ENCODE data around the gene MED1. TPM values are rescaled to one million over a fixed set of nuclear protein-coding genes. Genes with fewer than 3 reads are reported as not detected.

The MED1 gene
- polyA plus RNA-seq, 1 of the 3 experiments (the other 2 are of a cell fraction): 12.3 TPM

GRCh38 chr17:39461113-39461925 is 10.3 kb upstream of the MED1 start, which contains the start of gene CDK12:
CDK12 (plus strand) TSS chr17:39461486; CDS start chr17:39462072, 586 bp downstream.
- WGBS (ENCODE audit: low lambda C conversion rate): 5% methylated on average over 38 of the region's 51 CpGs
- H3K9me2 ChIP-seq: no peaks in the 10 kb centered on the region
- peaks cover 3% of the 10 kb centered on the region for H3F3A ChIP-seq (replicated peaks; ENCODE audit: insufficient read depth)
- peaks cover 4 to 6% of the 10 kb centered on the region in 2 experiments; a peak in 2 of 4 replicates for H3K4me1 ChIP-seq (ENCODE audit: control insufficient read depth in 1 of 2, insufficient read depth in 2 of 2, low read depth in 1 of 2, low read length in 1 of 2)
- no peaks in the 10 kb centered on the region for H3K9me3 ChIP-seq
- H3K27ac ChIP-seq (ENCODE audit: low read depth in 2 of 2, low read length in 1 of 2): peak within 1 kb of the TSS; percentile 91 to 96
- POLR2A ChIA-PET: interaction anchor here (0.6 to 4.3 kb wide), 2 partner anchors 9 to 250 kb away, joined by 4 to 41 read pairs; partner anchors contain the start of gene MED1
- H4K20me1 ChIP-seq (ENCODE audit: insufficient read depth): peaks cover 41% of the 10 kb centered on the region
- H3K9ac ChIP-seq: peak within 1 kb of the TSS; percentile 96
- no peaks in the 10 kb centered on the region for H3K27me3 ChIP-seq (ENCODE audit: insufficient read depth)
- DNase-seq: peak; percentile 94
- peak within 1 kb of the TSS; percentile 93 for H3K4me2 ChIP-seq
- H3K4me3 ChIP-seq (ENCODE audit: low read depth in 2 of 2, low read length in 1 of 2): peak within 1 kb of the TSS; percentile 74 to 77
- CTCF ChIA-PET: interaction anchor here (0.9 to 2.6 kb wide), 8 partner anchors 10 to 255 kb away, joined by 3 to 6 read pairs (median 4); partner anchors contain the start of gene MED1
- peak within 1 kb of the TSS; percentile 96 for H2AFZ ChIP-seq (ENCODE audit: low read depth)
- H3K79me2 ChIP-seq (ENCODE audit: insufficient read depth): peaks cover 44% of the 10 kb centered on the region
- peaks cover 0 to 3% of the 10 kb centered on the region in 2 experiments for H3K36me3 ChIP-seq (replicated peaks in 1 of 2; ENCODE audit: control insufficient read depth in 1 of 2, insufficient read depth in 2 of 2, low read length in 1 of 2)
- TF ChIP-seq FOXM1 (IDR thresholded peaks at IDR 0.05; ENCODE audit: low read depth) (no peak), ZBTB33 (IDR thresholded peaks at IDR 0.05; ENCODE audit: borderline replicate concordance, low read depth) (peak; percentile 100), NRF1 (IDR thresholded peaks at IDR 0.05; ENCODE audit: low read depth, low read length) (no peak), FOSL2 (IDR thresholded peaks at IDR 0.05; ENCODE audit: borderline replicate concordance, low read depth) (no peak), JUND (IDR thresholded peaks at IDR 0.05) (no peak), MXI1 (IDR thresholded peaks at IDR 0.05; ENCODE audit: low read depth, low read length) (peak; percentile 65; the same call in 1 of the 2 replicates), TEAD4 (IDR thresholded peaks at IDR 0.05; ENCODE audit: borderline replicate concordance, insufficient read depth) (no peak), TAF1 (IDR thresholded peaks at IDR 0.05; ENCODE audit: borderline replicate concordance, low read depth, low read length) (peak; percentile 95), RFX5 (IDR thresholded peaks at IDR 0.05; ENCODE audit: low read length) (no peak), GATA2 (CRISPR knock-in tag; IDR thresholded peaks at IDR 0.05) (no peak), RCOR1 (IDR thresholded peaks at IDR 0.05; ENCODE audit: low read length) (no peak; the same call in 1 of the 2 replicates), RAD21 (IDR thresholded peaks at IDR 0.05; ENCODE audit: low read length) (no peak), PBX3 (IDR thresholded peaks at IDR 0.05) (no peak), POLR2AphosphoS5 (IDR thresholded peaks at IDR 0.05; ENCODE audit: low read depth, low read length) (peak; percentile 97), GABPA (IDR thresholded peaks at IDR 0.05; ENCODE audit: low read depth) (no peak), SIN3A (IDR thresholded peaks at IDR 0.05; ENCODE audit: borderline replicate concordance, low read depth, low read length) (peak; percentile 100), USF1 (IDR thresholded peaks at IDR 0.05; ENCODE audit: borderline replicate concordance, low read depth) (no peak), MEF2A (IDR thresholded peaks at IDR 0.05; ENCODE audit: borderline replicate concordance, low read depth) (no peak), ELF1 (IDR thresholded peaks at IDR 0.05) (peak; percentile 62), NFIC (IDR thresholded peaks at IDR 0.05; ENCODE audit: borderline replicate concordance) (no peak), RXRA (IDR thresholded peaks at IDR 0.05; ENCODE audit: borderline replicate concordance, low read depth) (no peak), FOXJ3 (CRISPR knock-in tag; IDR thresholded peaks at IDR 0.05) (no peak), TCF12 (IDR thresholded peaks at IDR 0.05) (peak; percentile 61), CHD2 (IDR thresholded peaks at IDR 0.05; ENCODE audit: low read length, partially characterized antibody) (peak; percentile 100)
- TF ChIP-seq, protein P1, sequence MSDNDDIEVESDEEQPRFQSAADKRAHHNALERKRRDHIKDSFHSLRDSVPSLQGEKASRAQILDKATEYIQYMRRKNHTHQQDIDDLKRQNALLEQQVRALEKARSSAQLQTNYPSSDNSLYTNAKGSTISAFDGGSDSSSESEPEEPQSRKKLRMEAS (IDR thresholded peaks at IDR 0.05; ENCODE audit: low read depth): peak; percentile 31; the same call in 1 of the 2 replicates
- TF ChIP-seq, protein P2, sequence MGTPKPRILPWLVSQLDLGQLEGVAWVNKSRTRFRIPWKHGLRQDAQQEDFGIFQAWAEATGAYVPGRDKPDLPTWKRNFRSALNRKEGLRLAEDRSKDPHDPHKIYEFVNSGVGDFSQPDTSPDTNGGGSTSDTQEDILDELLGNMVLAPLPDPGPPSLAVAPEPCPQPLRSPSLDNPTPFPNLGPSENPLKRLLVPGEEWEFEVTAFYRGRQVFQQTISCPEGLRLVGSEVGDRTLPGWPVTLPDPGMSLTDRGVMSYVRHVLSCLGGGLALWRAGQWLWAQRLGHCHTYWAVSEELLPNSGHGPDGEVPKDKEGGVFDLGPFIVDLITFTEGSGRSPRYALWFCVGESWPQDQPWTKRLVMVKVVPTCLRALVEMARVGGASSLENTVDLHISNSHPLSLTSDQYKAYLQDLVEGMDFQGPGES (IDR thresholded peaks at IDR 0.05; ENCODE audit: low read depth, low read length): no peak
- TF ChIP-seq, protein P3, sequence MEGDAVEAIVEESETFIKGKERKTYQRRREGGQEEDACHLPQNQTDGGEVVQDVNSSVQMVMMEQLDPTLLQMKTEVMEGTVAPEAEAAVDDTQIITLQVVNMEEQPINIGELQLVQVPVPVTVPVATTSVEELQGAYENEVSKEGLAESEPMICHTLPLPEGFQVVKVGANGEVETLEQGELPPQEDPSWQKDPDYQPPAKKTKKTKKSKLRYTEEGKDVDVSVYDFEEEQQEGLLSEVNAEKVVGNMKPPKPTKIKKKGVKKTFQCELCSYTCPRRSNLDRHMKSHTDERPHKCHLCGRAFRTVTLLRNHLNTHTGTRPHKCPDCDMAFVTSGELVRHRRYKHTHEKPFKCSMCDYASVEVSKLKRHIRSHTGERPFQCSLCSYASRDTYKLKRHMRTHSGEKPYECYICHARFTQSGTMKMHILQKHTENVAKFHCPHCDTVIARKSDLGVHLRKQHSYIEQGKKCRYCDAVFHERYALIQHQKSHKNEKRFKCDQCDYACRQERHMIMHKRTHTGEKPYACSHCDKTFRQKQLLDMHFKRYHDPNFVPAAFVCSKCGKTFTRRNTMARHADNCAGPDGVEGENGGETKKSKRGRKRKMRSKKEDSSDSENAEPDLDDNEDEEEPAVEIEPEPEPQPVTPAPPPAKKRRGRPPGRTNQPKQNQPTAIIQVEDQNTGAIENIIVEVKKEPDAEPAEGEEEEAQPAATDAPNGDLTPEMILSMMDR (IDR thresholded peaks at IDR 0.05): no peak

Measured in SK-N-SH (cell line).